Activated CD4-positive, alpha-beta T cell treated with anti-CD3 and anti-CD28 coated beads for 4 hours (primary cell): Measurements from ENCODE around the gene TMEM144.
"Not testable (repeated sequence)": the region's sequence is repeated elsewhere in the genome, so short reads cannot be mapped to it uniquely, and the experiment has no call there.

Source experiments
- DNase-seq, 2 donors: peaks; one replicate each; pipeline ENCODE4 v3.0.0-alpha.2; 2020

TMEM144 gene

GRCh38 chr4:158239196-158239595 lies 28.9 kb downstream of the TMEM144 start:
- DNase-seq = no peak

- DNase-seq = no peak
Measured at GRCh38 chr4:158243071-158243470, 32.8 kb downstream of the TMEM144 start.

DNA sequence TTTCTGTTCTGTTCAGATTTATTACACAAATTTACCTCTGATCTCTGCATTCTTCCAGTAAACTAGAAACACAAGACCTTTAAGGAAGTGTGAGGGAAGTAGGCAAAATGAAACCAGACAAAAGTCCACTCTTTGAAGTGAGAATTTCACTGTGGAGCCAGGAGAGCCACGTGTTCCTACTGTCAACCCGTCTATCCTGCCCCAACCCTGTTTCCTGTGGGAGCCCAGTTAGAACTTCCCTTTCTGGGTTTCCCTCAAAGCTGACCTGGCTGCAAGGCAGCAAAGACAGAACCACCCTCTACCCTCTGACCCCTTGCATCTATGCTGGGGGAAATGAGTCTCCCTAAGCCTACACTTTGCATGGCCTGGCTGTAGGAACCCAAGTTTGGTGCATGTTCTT lies 40.0 kb downstream of the TMEM144 start:
- DNase-seq = no peak

DNA sequence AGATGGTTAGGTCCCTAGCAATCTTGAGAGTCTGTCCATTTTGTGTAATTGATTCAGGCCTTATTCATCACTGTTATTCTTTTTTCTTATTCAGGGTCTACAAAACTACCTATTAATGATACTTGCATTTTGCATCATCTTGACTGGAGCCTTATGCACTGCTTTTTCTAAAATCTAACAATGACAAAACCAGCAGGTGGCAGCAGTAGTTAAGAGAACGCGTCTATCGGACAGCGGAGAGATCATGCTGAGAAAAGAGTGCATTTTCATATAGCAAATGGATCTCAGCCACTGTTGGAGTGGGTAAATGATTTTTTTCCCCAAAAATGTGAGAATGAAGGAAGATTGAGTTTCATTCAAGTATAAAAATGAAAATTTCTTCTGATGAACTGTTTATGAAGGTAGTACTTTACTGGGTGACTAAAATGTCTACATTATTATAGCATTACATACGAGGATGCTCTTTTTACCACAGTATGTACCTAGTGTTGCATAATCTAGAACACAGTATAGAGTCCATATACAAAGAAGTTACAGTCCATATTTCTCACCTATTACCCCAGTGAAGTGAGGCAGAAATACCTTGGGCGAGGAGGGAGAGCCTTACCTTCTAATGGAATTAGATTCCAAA lies 43.2 kb downstream of the TMEM144 start:
- DNase-seq = peak in 1 of 2 donors; percentile 35

DNA sequence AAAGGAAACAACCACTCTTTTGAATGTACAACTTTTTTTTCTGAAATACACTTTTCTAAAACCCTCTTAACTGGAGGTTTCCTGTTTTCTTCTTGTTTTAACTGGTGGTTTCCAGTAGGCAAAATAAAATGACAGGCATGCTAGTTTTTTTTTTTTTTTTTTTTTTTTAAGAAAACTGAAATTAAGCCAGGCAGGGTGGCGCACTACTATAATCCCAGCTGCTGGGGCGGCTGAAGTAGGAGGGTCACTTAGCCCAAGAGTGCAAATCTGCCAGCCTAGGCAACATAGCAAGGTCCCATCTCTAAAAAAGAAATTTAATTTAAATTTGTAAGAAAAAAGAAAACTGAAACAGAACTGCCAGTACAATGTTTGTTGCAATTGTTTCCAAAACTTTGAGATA lies 44.0 kb downstream of the TMEM144 start:
- DNase-seq = no peak

DNA sequence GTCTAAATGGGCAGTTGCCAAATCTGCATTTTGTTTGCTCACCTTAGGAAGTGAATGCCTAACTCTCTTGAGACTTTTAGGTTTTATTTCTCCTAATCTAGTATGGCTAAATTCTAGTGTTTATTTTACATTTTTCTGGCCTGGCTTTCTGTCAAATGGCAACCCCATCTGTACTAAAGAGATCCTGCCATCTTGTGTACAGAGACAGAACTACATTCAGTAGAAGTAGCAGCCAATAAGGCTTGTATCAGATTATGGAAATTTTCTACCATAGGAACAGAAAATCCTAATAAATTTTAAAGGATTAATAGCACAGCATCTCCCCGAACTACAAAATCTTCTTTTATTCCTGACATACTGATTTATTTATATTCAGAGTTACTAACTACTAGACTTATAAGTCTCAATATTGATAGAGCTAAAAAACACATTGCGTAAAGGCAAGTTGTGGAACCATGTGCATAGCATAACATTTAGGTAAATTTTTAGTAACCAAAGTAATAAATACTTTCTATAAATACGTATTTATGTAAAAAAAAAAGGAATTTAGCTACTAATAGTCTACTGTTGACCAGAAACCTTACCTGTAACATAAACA lies 45.5 kb downstream of the TMEM144 start:
- DNase-seq = no peak

GRCh38 chr4:158259955-158260575 lies 49.8 kb downstream of the TMEM144 start:
- no peak for DNase-seq

DNA sequence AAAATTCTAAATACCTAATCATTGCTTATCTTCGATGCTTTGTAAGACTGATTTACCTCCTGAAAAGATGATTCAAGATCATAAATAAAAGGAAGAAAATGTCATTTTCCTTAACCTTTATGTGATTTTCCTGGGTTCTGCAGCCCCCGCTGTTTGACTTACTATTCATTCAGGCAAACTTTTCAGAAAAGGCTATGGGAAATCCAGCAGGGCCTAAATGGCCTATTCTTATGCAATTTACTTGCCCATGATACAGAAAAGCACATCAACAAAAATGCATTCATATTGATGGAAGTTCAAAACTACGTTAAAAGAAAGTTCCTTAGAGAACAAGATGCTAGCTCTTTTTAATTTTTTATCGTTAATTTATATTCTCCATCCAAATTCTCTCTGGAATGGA lies 51.2 kb downstream of the TMEM144 start:
- DNase-seq = no peak

DNA sequence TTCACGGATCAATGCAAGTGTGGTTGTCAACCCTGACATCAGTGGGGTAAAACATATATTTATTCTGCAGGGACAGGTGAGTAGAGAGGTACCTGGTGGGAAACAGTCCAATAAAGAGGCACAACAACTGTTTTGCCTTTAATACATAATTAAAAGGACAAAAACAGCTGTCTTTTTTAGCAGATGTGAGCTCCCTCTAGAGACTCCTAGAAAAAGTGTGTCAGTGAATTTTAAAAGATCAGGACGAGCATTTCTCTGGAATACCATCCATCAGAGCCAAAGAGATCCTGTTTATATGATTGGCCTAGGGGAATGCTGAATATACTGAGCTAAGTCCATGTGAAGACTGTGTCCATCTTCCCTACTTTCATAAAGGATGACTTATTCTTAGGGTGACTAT lies 58.3 kb downstream of the TMEM144 start:
- DNase-seq = no peak

GRCh38 chr4:158274636-158275035 lies 64.3 kb downstream of the TMEM144 start:
- DNase-seq = no peak

GRCh38 chr4:158277558-158277957 lies 67.3 kb downstream of the TMEM144 start:
- DNase-seq = no peak

DNA sequence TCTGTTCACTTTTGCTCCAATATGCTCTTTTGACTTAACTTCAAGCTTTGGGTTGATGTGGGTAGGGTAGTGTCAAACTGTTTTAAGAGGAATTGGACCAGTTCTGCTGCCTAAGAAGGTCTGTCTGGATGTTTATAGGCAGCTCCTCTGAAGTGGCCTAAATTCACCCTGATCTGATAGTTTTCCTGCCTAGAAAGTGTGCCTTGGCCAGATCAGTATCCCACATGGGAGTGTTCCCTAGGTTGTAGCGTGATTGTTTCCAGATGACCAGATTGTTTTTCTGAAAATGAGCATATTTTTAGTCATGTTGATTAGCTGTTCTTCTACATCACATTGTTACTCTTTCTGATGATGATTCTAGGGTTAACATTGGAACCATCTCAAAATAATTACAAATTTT lies 68.8 kb downstream of the TMEM144 start:
- not testable (repeated sequence) for DNase-seq

DNA sequence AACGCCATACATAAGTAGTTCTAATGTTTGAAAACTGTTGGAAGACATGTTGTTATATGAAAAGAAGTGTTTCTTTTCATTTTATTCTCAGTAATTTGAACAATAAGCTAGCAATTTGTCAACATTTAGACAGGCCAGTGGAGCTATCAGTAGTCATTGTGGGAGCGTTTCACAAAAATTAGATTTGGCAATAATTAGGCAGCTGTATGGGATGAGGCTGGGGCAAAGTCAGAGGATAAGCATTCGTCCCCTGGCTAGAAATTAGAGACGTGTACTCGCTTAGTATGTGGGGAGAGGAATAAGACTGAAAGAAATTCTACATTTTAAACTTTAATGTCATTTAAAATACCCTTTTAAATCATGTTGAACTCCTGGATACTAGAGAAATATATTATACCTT lies 70.6 kb downstream of the TMEM144 start:
- DNase-seq = no peak

DNA sequence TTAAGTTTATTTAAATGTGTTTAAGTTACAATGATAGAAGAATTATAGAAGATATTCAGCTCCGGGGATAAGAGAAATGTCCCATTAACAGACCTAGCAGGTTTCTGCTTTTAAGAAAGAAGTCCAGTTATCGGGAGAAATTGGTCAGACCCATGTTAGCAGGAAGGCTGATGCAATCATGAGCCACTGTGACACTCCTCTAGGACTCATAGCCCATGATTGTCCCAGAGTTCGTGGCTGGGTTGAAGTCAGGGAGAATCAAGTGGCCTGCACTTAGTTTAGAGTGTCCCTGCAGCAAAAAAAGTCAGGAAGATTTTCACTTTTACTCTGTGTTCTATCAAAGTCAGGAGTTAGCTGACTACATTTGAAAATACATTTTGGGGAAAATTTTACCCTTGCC lies 72.0 kb downstream of the TMEM144 start:
- DNase-seq = no peak

GRCh38 chr4:158285429-158286216 lies 75.3 kb downstream of the TMEM144 start:
- DNase-seq = no peak

- no peak for DNase-seq
Measured at GRCh38 chr4:158290912-158291311, 80.6 kb downstream of the TMEM144 start.

DNA sequence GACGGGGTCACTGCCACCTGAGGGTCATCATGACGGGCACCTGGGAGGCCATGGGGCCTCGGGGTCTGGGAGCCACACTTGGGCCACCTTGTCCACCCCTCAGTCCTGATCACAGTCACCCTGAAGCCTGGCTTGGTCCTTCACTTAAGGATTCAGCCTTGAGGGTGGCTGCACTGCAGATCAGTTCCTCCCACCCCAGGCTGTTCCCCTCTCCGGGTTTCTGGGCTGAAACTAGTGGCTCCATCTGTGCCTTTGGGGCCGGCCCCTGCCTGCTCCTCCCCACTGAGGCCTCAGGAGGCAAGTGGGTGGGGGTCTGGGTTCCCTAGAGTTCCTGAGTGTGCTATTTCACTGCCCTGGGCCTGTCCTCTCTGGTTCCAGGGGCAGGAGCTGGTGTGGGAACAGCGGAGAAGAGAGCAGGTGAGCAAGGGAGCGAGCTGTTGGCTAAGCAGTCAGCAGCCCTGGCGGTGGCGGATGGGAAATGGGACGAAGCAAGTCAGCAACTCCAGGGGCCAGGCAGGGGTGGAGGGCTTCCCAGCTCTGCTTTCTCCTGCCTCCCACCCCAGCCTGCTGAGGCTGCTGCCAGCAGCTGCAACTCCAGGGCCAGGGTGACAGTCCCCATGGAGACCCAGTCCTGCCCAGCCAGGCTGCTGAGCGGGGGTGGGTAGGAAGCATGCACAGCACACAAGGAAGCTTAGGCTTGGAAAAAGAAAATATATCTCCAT lies 81.2 kb downstream of the TMEM144 start:
- no peak for DNase-seq

DNA sequence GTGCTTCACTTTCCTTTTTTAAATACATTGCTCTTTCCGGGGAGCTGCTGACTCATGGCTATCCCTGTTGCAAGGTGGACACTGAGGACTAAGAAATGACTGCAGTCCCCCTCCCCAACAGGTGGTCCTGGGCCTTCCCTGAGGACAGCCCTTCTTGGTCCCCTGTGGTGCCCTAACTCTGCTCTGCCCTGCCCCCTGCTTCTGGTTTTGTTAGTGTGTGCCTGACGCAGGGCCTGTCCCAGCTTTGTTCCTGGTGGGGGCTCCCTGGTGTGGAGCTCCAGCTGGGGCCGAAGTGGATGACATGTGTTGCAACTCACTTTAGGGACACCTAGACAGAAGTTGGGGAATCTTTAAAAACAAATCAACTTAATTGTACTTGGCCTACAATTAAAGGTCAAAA lies 81.9 kb downstream of the TMEM144 start:
- DNase-seq = no peak

GRCh38 chr4:158295053-158295452 lies 84.8 kb downstream of the TMEM144 start:
- DNase-seq = no peak

DNA sequence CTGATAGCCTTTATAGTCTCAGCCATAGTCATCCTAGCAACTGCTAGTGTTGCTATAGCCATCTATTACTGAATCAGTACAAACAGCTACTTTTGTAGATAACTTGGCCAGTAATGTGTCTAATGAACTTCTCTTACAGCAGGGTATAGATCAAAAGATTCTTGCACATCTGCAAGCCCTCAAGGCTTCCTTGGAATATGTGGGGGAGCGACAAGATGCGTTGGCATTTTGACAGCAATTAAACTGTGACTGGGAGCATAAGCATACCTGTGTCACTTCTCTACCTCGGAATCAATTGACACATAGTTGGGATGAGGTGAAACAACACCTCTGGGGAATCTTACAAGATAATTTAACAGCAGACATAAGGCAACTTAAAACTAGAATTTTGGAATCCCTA lies 87.6 kb downstream of the TMEM144 start:
- DNase-seq = no peak

GRCh38 chr4:158299459-158300007 lies 89.2 kb downstream of the TMEM144 start:
- no peak for DNase-seq

- no peak for DNase-seq
Measured at GRCh38 chr4:158300012-158300411, 89.7 kb downstream of the TMEM144 start.
